GM18873 (cell line): ENCODE measurements around the gene THSD7A.
"Not testable (repeated sequence)": the region's sequence is repeated elsewhere in the genome, so short reads cannot be mapped to it uniquely, and the experiment has no call there.

Experiments used
- ATAC-seq: cut with Tn5 transposase; IDR thresholded peaks from one replicate; pipeline ENCODE4 v1.9.1; 2021; ENCODE audit warnings: mild to moderate bottlenecking, moderate library complexity, moderate number of reproducible peaks; ENCODE audit not compliant: unreplicated experiment, low FRiP score

The THSD7A gene

DNA sequence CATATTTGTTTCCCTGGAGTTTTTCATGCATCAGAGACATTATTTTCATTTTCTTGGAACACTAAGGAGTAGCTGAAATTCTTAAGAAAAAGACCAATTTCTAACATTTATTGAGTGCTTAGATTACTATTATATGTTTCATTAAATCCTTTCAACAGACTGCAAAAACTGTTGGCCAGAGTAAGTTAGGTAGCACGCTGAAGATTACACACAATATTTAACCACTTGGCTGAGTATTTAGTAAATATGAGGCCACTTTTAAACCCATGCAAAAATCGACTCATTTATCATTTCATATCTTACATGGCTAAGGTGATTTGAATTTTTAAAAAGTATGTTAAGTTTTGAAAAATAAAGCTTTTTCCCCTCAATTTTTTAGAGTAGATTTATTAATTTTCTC is 358.8 kb downstream of the THSD7A start:
- ATAC-seq = no peak

DNA sequence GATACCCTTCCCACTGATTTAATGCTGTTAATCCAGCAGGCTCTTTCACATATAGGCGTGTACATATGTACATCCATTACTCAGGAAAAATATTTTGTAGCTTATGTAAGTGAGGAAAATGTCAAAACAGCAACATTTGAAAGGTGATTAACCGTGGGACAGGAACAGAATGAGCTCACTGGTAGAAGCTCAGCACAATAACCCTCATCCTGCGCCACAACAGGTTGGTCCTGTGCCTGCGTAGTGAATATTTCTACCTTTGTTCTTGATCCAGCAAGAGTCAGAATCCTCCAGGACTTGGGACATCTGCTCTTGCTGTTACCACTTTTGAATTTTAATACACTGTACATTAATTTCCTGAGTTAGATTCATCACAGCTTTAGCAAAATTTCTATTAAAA is 359.4 kb downstream of the THSD7A start:
- no peak for ATAC-seq

DNA sequence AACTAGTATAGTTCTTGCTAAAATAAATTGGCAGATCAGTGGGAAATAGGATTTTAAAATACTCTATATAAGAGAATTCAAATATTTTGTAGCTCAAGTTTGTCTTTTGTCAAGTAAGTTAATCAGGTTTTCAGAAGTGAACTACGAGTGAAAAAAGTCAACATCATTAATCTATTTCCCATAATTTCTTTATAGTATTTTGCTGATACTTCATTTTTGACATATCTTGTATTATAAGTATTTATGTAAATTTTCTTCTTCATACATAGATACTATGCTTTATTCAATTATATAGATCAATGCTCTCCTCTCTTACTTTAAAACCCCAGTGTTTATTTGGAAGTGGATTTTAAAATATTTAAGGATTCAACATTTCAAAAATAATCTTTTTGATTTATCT is 360.7 kb downstream of the THSD7A start:
- no peak for ATAC-seq

DNA sequence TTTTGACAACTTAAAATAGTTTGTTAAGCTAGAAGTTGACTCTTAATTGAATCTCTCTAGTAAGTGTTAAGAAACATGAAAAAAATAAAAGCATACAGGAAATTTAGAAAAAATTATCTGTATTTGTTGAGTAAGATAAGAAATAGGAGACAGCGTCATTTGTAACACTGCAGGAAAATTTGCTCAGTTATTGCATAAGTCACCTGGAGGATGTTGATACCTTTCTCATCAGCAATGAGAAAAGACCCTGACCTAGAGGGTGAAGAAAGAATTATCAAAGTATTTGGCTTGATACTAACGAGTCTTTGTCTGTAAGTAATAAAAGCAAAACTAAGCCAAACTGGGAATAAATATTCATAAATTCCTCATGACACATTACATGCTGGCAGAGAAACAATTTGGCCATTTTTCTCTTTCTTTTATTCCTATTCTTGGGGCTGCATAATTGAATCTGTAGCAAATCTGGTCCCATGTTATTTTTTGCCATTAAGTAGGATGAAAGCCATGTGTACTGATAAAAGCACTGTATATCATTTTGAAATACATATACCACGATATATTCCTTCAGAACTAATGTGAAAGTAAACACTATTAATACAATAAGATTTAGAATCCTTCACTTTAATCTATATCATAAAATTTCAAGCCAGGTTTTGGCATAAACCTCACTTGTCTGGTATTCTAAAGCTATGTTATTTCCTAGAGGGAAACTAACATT is 362.8 kb downstream of the THSD7A start:
- no peak for ATAC-seq

DNA sequence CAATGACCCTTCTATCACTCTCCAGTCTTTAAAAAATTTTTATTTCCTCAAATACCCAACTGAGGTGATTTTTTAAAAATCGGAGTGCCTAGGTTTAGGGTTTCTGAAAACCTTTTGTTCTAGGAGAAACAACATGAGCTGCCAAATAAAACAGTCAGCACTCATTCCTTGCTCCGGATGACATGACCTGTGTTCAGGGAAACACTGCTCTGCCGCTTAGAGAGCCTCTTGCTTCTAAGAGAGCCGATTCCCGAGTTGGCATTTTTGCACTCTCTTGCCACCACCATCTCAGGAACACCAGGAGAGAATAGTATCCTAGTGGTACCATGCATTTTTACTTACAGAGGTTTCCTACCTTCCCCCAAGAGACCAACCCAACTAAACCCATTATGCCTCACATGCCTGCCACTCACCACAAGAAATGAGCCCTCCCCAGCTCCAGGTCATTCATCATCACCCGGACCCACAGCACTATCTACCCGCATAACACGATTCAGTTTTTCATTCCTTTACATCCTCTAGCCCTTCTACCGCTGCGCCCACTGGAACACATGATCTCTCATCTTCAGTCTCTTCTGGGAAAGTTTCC is 365.4 kb downstream of the THSD7A start:
- ATAC-seq = no peak

DNA sequence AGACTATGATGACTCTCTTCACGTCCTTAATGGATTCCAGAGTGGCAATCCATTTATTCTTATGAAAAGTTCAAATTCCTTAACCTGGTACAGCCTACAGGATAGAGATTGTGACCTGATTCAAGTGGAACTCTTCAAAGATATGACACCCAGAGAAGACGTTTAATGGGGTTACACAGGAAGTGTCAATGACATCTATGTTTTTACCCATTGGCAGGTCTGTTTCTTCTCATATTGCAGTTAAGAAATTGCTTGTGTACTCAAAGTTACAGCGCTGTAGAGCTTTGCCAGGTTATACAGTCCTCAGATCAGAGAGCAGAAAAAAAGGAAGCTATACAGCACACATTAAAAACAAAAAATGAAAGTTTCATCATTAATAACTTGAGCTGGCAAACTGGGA is 367.4 kb downstream of the THSD7A start:
- ATAC-seq = no peak

DNA sequence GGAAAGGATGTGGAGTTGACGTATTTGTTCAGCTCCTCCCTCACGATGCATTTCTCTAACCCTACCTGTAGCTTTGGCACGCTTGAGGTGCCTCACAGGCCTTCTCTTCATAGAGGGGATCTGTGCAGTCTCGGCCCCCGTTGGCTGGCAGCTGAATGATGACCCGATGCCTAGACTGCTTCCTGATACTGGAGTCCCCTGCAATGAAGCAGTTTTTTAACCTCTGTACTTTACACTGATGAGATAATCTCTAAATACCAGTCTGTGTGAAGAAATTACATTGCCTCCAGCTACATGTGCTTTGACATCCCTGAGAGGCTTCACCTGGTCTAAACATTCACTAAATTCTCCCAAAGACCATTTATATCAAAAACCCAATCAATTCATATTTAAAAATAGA is 370.1 kb downstream of the THSD7A start:
- no peak for ATAC-seq

DNA sequence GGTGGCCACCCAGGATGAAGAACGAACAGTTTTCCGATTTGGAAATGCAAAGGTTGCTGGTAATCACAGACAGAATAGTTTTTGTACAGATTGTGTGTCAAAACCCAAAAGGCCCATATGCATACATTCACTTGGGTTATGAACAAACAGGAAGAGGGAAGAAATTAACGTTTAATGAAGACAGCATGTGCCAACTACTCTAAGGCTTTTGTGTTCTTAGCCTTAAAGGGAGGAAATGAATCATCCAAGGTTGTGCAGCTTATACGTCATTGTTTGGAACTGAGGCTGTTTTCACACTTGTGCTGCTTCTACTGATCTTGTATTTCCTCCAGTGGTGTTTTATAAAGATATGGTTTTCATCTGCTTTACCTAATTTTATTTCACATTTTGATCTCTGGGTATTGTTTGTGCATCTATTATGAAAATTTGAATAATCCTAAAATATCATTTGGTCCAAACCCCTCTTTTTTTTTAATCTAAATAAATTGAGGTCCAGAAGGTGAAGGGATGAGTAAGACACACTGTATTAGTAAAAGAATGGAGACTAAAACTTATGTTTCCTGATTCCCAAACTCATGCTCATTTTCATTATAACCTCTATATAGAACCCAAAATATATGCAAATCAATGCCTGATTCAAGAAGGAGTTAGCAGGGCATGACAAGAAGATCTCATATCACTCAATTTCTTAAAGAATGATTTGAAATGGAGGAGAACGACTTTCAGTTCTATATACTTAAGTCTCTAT is 373.1 kb downstream of the THSD7A start:
- no peak for ATAC-seq

DNA sequence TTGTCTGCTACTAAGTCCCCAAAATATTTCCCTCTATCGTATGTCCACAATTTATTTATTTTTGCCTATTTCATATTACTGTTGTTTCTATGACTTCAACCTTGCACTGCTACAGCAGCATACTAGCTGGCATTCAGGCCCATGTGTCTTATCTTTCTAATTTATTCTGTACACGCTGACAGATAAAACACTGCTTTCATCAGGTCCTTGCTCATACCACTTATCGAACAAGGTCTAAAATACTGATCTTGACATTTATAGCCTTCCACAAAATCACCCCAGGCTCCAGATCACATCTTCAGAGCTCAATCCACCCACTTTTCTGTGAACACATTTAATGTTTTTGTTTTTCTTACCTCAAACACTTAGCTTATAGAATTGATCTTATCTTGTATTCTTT is 374.6 kb downstream of the THSD7A start:
- no peak for ATAC-seq

DNA sequence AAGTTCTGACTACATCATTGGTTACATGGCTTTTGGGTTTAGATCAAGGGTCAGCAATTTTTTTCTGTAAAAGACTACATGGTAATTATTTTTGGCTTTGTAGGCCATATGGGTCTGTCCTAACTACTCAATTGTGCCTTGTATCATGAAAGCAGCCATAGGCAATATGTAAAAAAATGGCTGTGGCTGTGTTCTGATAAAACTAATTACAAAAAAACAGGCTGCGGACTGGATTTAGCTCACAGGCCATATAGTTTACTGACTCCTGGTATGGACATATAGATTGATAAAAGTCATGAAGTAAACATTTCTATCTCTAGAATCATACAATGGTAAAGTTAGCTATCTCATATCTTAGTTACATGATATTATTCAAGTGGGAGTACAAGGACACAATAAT is 375.4 kb downstream of the THSD7A start:
- ATAC-seq = no peak

DNA sequence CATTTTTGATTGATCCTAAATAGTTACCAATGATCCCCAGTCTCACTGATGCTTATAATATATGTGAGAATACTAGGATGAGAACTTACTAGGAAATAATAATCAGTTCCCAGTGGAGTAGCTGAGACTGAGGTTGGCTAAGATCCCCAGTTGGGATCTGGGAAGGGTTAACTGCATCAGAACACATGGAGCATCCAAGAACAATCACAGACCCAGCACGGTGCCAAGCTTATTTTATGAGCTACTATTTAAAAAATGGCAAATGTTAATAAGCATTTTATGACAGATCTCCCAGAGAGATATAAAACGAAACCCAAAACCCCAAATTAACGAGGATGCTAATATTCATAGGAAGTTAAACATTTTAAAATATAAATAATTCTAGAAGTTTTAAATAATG is 379.5 kb downstream of the THSD7A start:
- no peak for ATAC-seq

DNA sequence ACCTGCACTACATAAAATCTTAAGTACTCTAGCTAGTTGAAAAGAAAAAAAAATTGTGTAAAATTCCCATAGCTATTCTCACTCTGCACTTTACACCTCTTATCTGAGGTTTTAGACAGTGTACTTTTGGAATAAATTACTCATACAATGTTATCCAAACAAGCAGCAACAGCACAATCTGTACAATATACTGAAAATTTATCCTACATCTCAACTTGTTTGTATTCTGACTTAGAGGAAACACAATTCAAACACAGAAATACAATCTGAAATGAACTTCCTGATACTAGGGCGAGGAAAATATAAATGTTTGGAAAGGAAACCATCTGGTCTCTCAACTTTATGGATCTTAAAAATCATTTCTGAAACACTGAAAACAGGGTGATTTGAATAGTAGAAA is 381.7 kb downstream of the THSD7A start:
- ATAC-seq = no peak

DNA sequence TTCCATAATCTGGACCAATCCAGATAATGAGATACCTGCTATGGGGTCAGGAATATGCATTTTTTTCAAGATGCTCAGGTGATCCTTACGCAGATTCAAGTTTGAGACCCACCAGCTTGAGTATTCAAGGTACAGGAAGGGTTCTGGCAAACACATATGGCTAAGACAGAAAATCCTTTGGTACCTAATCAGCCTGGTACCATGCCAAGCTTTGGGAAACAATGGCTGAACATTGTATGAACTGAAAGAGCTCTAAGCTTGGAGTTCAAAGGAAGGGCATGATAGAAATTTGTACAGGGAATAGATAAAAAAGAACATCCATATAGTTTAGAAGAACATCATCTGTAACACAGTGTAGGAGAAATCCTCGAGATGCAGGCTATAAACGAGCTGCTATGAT is 382.7 kb downstream of the THSD7A start:
- ATAC-seq = no peak

DNA sequence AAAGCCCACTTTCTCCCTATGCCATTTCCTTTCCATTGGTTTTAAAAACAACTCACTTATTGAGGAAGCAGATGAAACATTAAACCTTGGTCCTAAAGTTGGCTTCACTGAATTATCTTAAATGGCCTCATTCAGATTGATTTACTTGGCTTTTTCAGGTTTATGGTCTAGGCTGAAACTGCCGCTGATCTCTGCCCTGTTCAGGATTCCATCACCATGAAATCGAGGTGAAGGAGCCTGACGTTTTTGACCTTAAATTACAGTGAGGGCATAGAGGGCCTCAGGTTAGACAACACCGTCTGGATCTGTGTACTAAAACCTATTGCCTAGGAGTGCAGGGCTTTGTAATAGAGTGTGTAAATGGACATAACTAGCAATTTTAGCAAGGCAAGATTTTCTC is 383.7 kb downstream of the THSD7A start:
- no peak for ATAC-seq

DNA sequence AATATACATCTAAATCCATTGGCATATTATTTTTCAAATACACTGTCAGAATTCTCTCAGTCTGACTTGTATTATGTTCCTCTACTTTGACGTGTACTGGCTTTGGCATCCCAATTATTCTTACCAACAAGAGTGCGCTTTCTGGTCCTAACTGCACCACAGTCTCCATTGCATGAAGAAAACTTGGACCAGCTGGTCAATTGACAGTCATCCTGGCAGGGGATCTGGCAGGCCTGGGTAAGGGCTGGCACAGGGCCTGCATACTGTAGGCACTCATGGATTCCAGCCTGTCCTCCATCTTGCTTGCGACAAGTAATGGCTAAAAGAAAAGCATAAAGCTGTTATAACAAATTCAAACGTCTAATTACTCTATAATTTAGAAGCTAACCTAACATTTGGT is 384.9 kb downstream of the THSD7A start:
- ATAC-seq = no peak

DNA sequence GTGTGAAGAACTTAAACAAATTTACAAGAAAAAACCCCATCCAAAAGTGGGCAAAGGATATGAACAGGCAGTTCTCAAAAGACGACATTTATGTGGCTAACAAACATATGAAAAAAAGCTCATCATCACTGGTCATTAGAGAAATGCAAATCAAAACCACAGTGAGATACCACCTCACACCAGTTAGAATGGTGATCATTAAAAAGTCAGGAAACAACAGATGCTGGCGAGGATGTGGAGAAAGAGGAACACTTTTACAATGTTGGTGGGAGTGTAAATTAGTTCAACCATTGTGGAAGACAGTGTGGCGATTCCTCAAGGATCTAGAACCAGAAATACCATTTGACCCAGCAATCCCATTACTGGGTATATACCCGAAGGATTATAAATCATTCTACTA is 388.1 kb downstream of the THSD7A start:
- not testable (repeated sequence) for ATAC-seq

DNA sequence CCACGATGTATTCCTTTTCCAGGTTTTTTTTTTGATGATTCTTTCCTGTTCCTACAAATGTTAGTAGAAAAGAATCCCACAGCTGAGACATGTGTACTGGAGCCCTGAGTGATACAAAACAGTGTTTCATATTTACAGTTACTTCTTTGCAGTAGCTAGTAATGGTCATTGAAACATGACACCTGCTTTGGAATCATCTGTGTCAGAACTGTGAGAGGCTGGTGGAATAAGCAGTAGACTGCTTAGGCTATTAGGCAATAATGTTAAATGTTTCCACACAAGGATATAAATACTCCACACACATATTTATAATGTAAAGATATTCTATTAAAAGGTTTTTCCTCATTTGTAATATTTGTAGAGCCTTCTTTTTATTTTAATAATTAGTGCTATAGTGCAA is 394.0 kb downstream of the THSD7A start:
- ATAC-seq = no peak

DNA sequence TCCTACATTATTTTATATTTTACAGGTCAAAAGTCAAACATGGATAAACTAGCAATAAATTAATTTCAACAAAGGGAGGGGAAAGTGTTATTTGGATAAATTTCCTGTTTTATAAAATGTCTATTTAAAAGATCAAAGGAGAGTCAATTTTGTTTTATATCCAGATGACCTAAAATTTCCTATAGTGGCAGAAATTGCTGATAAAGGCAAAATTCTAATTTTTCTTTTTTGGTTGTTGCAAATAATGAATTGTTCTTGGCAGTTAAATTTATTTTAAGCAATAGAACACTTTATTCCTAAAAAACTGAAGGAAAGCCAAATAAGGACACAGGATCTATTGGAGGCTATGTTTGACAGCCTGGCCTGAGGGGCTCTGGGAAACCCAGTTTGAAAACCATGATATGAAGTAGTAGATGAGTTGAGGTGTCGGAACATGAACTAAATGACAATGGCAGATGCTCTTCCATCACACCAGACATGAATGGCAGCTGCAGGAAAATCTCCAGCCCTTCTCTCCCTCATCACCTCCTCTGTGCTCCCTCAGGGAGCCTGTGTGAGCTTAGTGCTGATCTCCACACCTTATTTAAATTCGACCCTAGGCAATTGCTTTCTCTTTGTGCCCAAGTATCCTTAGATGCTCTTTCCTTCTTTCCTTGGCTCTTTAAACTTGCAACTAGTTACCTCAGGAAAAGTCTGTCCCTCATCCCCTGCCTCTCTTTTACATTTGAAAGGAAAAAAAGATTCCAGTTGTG is 395.0 kb downstream of the THSD7A start:
- ATAC-seq = no peak

DNA sequence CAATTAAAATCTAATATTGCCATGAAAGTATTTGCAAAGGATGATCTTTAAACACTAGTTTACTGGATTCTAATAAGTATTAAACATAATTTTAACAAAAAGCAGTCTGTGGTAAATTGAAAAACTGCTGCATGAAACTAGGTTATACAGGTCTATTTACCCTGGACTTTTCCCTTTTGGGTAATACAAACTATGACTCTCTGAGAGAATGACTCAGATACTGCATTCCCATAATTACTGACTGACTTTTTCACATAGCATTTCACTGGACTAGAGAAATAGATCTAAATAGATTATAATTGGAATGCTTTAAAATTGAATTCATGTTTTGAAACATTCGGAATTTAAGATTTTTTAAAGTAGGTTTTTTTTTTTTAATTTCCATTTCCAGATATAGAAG is 395.7 kb downstream of the THSD7A start:
- ATAC-seq = no peak

DNA sequence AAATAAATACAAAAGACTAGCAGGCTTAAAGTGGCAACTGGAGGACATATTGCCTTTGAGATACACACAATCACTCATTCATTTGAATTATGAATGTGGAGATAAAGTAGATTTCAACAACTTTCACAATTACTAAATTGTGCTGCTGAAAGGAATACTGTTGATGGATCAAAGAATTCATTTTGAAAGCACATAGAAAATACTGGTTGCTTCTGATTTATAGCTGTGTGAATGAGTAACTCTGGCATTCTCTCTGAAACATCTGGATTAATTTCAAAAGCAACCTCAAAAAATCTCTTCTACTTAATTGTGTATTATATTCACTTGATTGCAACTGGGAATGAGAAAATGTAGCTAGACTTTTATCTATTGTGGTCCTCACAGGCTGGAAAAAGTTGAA is 397.6 kb downstream of the THSD7A start:
- no peak for ATAC-seq

DNA sequence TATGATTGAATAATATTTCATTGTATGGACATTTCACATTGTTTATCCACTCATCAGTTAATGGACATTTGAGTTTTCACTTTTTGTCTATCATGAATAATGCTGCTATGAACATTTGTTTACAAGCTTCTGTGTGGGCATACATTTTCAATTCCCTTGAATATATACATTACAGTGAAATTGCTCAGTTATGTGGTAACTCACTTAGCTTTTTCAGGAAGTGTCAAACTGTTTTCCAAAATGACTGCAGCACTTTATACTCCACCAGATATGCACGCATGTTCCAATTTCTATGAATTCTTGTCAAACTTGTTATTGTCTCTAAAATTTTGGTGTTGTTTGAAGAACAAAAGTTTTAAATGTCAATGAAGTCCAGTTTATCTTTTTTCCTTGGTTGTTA is 401.2 kb downstream of the THSD7A start:
- no peak for ATAC-seq
